Upper lobe of left lung (tissue), 4 donors: ENCODE results near the gene PRKAB1.

ENCODE experiments used
- CTCF ChIP-seq, 6 experiments: fragments of 450-650 bp in 4 of 6; fragments of 200-600 bp in 2 of 6; sonication (generic) in 2 of 6; IDR thresholded peaks; one replicate each; pipeline ENCODE4 v1.5.1; 2016 to 2019; ENCODE audit warnings: antibody characterized with exemption in 6 of 6
- POLR2A ChIP-seq, 4 donors: fragments of 450-650 bp; IDR thresholded peaks; one replicate each; pipeline ENCODE4 v1.5.1; 2016 to 2017; ENCODE audit warnings: antibody characterized with exemption in 4 of 4, mild to moderate bottlenecking in 2 of 4
- POLR2AphosphoS5 ChIP-seq, 2 donors: sonication (generic); formaldehyde crosslinking; IDR thresholded peaks; one replicate each; pipeline ENCODE4 v1.5.1; 2017; ENCODE audit warnings: antibody characterized with exemption in 2 of 2

- TF ChIP-seq CTCF (IDR thresholded peaks at IDR 0.05) (no peak), POLR2AphosphoS5 (IDR thresholded peaks at IDR 0.05) (peak in 1 of 2 donors; percentile 71), POLR2A (IDR thresholded peaks at IDR 0.05) (peak in 1 of 4 donors; percentile 57)
These were observed 42.5 kb downstream of the PRKAB1 start for GRCh38 chr12:119710374-119710964.
